ENCODE data around the gene CCDC117. TPM values are rescaled to one million over a fixed set of nuclear protein-coding genes. Genes with fewer than 3 reads are reported as not detected.
A peak's percentile ranks its signal among the peaks of the same experiment; 100 is the strongest.

The CCDC117 gene
- total RNA-seq, 3 donors from 2014 or later: 14.4 to 26.6 (median 17.1) TPM

- DNase-seq (no peak), ATAC-seq (no peak)
- Histone ChIP-seq H3K4me1 (ENCODE audit: low read depth) (peaks cover 34% of the 10 kb centered on the region), H3K36me3 (ENCODE audit: low read depth) (peaks cover 7% of the 10 kb centered on the region), H3K4me3 (no peak overlapping the region), H3K9me3 (no peaks in the 10 kb centered on the region)
- no peak for TF ChIP-seq CTCF (IDR thresholded peaks at IDR 0.05)
- intact Hi-C loops (cut with DNase I, micrococcal nuclease): no loop called here
These were observed 23.7 kb downstream of the CCDC117 start for GRCh38 chr22:28795932-28796856.

- peak; percentile 56 for ATAC-seq
- DNase-seq: peak in 1 of 3 donors; percentile 61
- peaks cover 44% of the 10 kb centered on the region for H3K4me1 ChIP-seq (ENCODE audit: low read depth)
- no peak for TF ChIP-seq CTCF (IDR thresholded peaks at IDR 0.05)
- H3K9me3 ChIP-seq: no peaks in the 10 kb centered on the region
- intact Hi-C loops (cut with DNase I, micrococcal nuclease): no loop called here
- peak overlapping the region; percentile 97 for H3K4me3 ChIP-seq
- peaks cover 7% of the 10 kb centered on the region for H3K36me3 ChIP-seq (ENCODE audit: low read depth)
These were observed 26.5 kb downstream of the CCDC117 start for GRCh38 chr22:28798810-28799605.

- peak overlapping the region; percentile 97 for H3K4me3 ChIP-seq
- H3K4me1 ChIP-seq (ENCODE audit: low read depth): peaks cover 38% of the 10 kb centered on the region
- intact Hi-C loops (cut with DNase I, micrococcal nuclease): no loop called here
- peaks cover 7% of the 10 kb centered on the region for H3K36me3 ChIP-seq (ENCODE audit: low read depth)
- ATAC-seq (peak; percentile 76), DNase-seq (peak; percentile 77 to 83 (median 80))
- H3K9me3 ChIP-seq: no peaks in the 10 kb centered on the region
- TF ChIP-seq CTCF (IDR thresholded peaks at IDR 0.05): no peak
These were observed 27.3 kb downstream of the CCDC117 start for GRCh38 chr22:28799606-28800307.

GRCh38 chr22:28800308-28801041, 28.0 kb downstream of the CCDC117 start, which contains the start of gene XBP1:
TSS of gene XBP1 (minus strand) at chr22:28800569.
- DNase-seq: peak; percentile 95 to 97 (median 96)
- H3K36me3 ChIP-seq (ENCODE audit: low read depth): peaks cover 7% of the 10 kb centered on the region
- intact Hi-C loops (cut with DNase I, micrococcal nuclease): no loop called here
- no peak for TF ChIP-seq CTCF (IDR thresholded peaks at IDR 0.05)
- H3K9me3 ChIP-seq: no peaks in the 10 kb centered on the region
- H3K4me3 ChIP-seq: peak within 1 kb of the TSS; percentile 97
- ATAC-seq: peak; percentile 94
- peaks cover 38% of the 10 kb centered on the region for H3K4me1 ChIP-seq (ENCODE audit: low read depth)
